Measurements from ENCODE around the gene GTSE1.

DNA sequence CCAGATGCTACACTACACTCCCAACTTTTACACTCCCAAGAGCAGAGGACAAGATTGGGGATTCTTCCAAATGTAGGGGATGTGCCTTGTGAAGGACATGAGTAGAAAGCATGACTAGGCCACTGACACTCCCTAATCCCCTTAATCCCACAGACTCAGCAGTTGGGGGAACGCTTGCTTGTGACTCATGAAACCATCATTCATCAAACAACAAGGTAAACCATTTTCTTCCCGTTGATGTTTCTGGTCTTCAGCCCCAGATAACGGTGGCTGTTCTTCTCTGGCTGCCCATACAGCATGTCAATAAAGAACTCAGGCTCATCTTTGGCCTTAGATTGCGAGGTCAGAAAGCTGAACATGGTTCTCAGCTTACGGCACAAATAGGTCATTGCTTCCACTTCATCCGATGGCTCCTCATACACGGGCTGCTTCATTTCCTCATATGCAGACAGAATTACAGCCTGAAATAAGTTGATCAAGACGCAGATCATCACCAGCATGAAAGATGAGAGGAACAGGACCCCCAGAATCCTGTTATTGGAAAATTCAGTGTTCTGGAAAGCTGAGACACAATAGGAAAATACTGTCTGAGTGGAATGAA is 40.2 kb upstream of the GTSE1 start:
- TF ChIP-seq, protein P1, sequence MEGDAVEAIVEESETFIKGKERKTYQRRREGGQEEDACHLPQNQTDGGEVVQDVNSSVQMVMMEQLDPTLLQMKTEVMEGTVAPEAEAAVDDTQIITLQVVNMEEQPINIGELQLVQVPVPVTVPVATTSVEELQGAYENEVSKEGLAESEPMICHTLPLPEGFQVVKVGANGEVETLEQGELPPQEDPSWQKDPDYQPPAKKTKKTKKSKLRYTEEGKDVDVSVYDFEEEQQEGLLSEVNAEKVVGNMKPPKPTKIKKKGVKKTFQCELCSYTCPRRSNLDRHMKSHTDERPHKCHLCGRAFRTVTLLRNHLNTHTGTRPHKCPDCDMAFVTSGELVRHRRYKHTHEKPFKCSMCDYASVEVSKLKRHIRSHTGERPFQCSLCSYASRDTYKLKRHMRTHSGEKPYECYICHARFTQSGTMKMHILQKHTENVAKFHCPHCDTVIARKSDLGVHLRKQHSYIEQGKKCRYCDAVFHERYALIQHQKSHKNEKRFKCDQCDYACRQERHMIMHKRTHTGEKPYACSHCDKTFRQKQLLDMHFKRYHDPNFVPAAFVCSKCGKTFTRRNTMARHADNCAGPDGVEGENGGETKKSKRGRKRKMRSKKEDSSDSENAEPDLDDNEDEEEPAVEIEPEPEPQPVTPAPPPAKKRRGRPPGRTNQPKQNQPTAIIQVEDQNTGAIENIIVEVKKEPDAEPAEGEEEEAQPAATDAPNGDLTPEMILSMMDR (IDR thresholded peaks at IDR 0.05) = no peak
- no peak for TF ChIP-seq POLR2AphosphoS5 (IDR thresholded peaks at IDR 0.05)

Measured in gastroesophageal sphincter (tissue), 3 donors.